CD14-positive monocyte (primary cell): ENCODE data around the gene CFAP70. TPM values are rescaled to one million over a fixed set of nuclear protein-coding genes. Genes with fewer than 3 reads are reported as not detected.
A peak's percentile ranks its signal among the peaks of the same experiment; 100 is the strongest.

Experiments used
- DNase-seq, 3 donors: peaks; one replicate each; pipeline ENCODE4 v3.0.0-alpha.2; 2011 to 2022
- H2AFZ ChIP-seq: 2 replicates; pipeline ENCODE4 v1.6.0; 2012; ENCODE audit warnings: mild to moderate bottlenecking, low read depth, low read length, inconsistent platforms; ENCODE audit not compliant: insufficient read depth, poor library complexity, severe bottlenecking
- H3K27ac ChIP-seq, 2 donors: 1 replicate in 1 of 2; 2 replicates in 1 of 2; pipeline ENCODE4 v1.5.1; 2012 to 2013; ENCODE audit warnings: low read length in 2 of 2, control low read depth in 1 of 2, inconsistent platforms in 1 of 2, low read depth in 1 of 2, mild to moderate bottlenecking in 1 of 2
- H3K27me3 ChIP-seq, 2 donors: one replicate each; pipeline versions ENCODE4 v1.6.0 to v1.6.1; 2011 to 2013; ENCODE audit warnings: low read length in 2 of 2; ENCODE audit not compliant: control insufficient read depth in 2 of 2, insufficient read depth in 2 of 2
- H3K36me3 ChIP-seq, 2 donors: replicated peaks in 1 of 2; 1 replicate in 1 of 2; 2 replicates in 1 of 2; pipeline versions ENCODE4 v1.5.1 to v1.6.1; 2012 to 2013; ENCODE audit warnings: low read length in 2 of 2, control low read depth in 1 of 2, inconsistent platforms in 1 of 2, mild to moderate bottlenecking in 1 of 2; ENCODE audit not compliant: insufficient read depth in 2 of 2, control insufficient read depth in 1 of 2
- H3K4me1 ChIP-seq, 2 donors: 1 replicate in 1 of 2; 2 replicates in 1 of 2; pipeline versions ENCODE4 v1.5.1 to v1.6.1; 2012 to 2013; ENCODE audit warnings: low read length in 2 of 2, control low read depth in 1 of 2, inconsistent platforms in 1 of 2, mild to moderate bottlenecking in 1 of 2, moderate library complexity in 1 of 2; ENCODE audit not compliant: insufficient read depth in 2 of 2, control insufficient read depth in 1 of 2
- H3K4me2 ChIP-seq: replicated peaks from 2 replicates; pipeline ENCODE3; 2012; ENCODE audit warnings: low read length, moderate library complexity, mild to moderate bottlenecking; ENCODE audit not compliant: poor library complexity, severe bottlenecking; ENCODE audit errors: extremely low read depth
- H3K4me3 ChIP-seq, 3 experiments: fragments of 200-600 bp in 1 of 3; sonication (generic) in 1 of 3; replicated peaks in 1 of 3; 1 replicate in 2 of 3; 2 replicates in 1 of 3; pipeline ENCODE4 v1.5.1; 2011 to 2013; ENCODE audit warnings: low read length in 3 of 3, mild to moderate bottlenecking in 3 of 3, control low read depth in 2 of 3, low read depth in 2 of 3, inconsistent platforms in 1 of 3, moderate library complexity in 1 of 3
- H3K79me2 ChIP-seq: 2 replicates; pipeline ENCODE4 v1.6.0; 2012; ENCODE audit warnings: mild to moderate bottlenecking, control low read depth, inconsistent platforms, low read length, moderate library complexity; ENCODE audit not compliant: insufficient read depth
- H3K9ac ChIP-seq: 2 replicates; pipeline ENCODE4 v1.6.0; 2017; ENCODE audit warnings: low read length, mild to moderate bottlenecking; ENCODE audit not compliant: insufficient read depth, poor library complexity, severe bottlenecking
- H3K9me3 ChIP-seq, 2 donors: replicated peaks in 1 of 2; 1 replicate in 1 of 2; 2 replicates in 1 of 2; pipeline versions ENCODE4 v1.5.1 to v1.6.1; 2012 to 2013; ENCODE audit warnings: low read length in 2 of 2, control low read depth in 1 of 2; ENCODE audit not compliant: control insufficient read depth in 1 of 2, insufficient read depth in 1 of 2
- H4K20me1 ChIP-seq: 2 replicates; pipeline ENCODE4 v1.6.0; 2012; ENCODE audit warnings: mild to moderate bottlenecking, low read length, control low read depth, moderate library complexity; ENCODE audit not compliant: insufficient read depth
- H3K27ac Mint-ChIP-seq, 7 donors: one replicate each; pipeline ENCODE4 v1.8.0; 2020; ENCODE audit warnings: mild to moderate bottlenecking in 7 of 7, mixed read lengths in 7 of 7, moderate library complexity in 6 of 7, inconsistent platforms in 2 of 7
- H3K27me3 Mint-ChIP-seq, 3 donors: one replicate each; pipeline ENCODE4 v1.8.0; 2021 to 2022; ENCODE audit warnings: low read depth in 3 of 3, mild to moderate bottlenecking in 3 of 3, mixed read lengths in 3 of 3, moderate library complexity in 3 of 3, inconsistent platforms in 1 of 3
- H3K36me3 Mint-ChIP-seq, 2 donors: one replicate each; pipeline ENCODE4 v1.8.0; 2020; ENCODE audit warnings: mixed read lengths in 2 of 2, inconsistent platforms in 1 of 2, mild to moderate bottlenecking in 1 of 2
- H3K4me1 Mint-ChIP-seq: one replicate; pipeline ENCODE4 v1.8.0; 2020; ENCODE audit warnings: mild to moderate bottlenecking, mixed read lengths
- H3K4me3 Mint-ChIP-seq, 2 donors: one replicate each; pipeline ENCODE4 v1.8.0; 2020; ENCODE audit warnings: mild to moderate bottlenecking in 2 of 2, mixed read lengths in 2 of 2, moderate library complexity in 1 of 2
- H3K9me3 Mint-ChIP-seq, 7 donors: one replicate each; pipeline ENCODE4 v1.8.0; 2020 to 2022; ENCODE audit warnings: mixed read lengths in 7 of 7, mild to moderate bottlenecking in 6 of 7, moderate library complexity in 6 of 7, inconsistent platforms in 2 of 7
- WGBS: methylation state at CpG from one replicate; pipeline ENCODE4 v1.1.5; 2013; ENCODE audit warnings: missing lambda C conversion rate; ENCODE audit not compliant: insufficient coverage; 5-methylcytosine and 5-hydroxymethylcytosine counted together
- intact Hi-C, 2 donors: fragments of 100-400 bp; cut with micrococcal nuclease; formaldehyde crosslinking; loops; one replicate each; pipeline versions ENCODE4 v1.15.0 to v1.15.1; 2023
- polyA plus RNA-seq, 3 donors: library from polyadenylated mRNA; depleted of rRNA in 1 of 3; unstranded in 2 of 3; stranded (reverse) in 1 of 3; fragments of 300-500 nt in 2 of 3; fragments of >200 nt in 1 of 3; fragmentation: Illumina TruSeq in 2 of 3; gene quantifications; 1 replicate in 2 of 3; 2 replicates in 1 of 3; pipeline ENCODE4 v1.2.3, GENCODE V29; 2012 to 2021
- TF ChIP-seq, protein P1 (sequence below): fragments of 200-600 bp; IDR thresholded peaks from one replicate; pipeline ENCODE4 v1.8.0; 2022; ENCODE audit warnings: antibody characterized with exemption, mild to moderate bottlenecking

The CFAP70 gene
- polyA plus RNA-seq, 3 donors = 0.13 to 1.1 TPM; not detected in 1

DNA sequence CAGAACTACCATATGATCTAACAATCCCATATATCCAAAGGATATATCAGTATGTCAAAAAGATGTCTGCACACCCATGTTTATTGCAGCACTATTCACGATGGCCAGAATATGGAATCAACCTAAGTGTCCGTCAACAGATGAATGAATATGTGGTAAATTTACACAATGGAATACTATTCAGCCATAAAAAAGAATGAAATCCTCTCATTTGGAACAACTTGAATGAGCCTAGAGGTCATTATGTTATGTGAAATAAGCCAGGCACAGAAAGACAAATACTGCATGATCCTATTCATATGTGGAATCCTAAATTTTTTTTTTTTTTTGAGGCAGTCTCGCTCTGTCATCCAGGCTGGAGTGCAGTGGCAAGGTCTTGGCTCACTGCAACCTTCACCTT, 6.3 kb upstream of the CFAP70 start:
- Mint-ChIP-seq H3K4me3 (no peak overlapping the region), H3K4me1 (peaks cover 9% of the 10 kb centered on the region), H3K27ac (no peak overlapping the region), H3K36me3 (peaks cover 39 to 53% of the 10 kb centered on the region in 2 donors), H3K27me3 (peaks cover 0 to 1% (median 0%) of the 10 kb centered on the region in 3 donors), H3K9me3 (peaks cover 0 to 2% (median 0%) of the 10 kb centered on the region in 7 donors)
- no peak overlapping the region for H3K4me2 ChIP-seq
- 100% methylated on average over 1 of the region's 3 CpGs for WGBS
- no peaks in the 10 kb centered on the region for H3K9me3 ChIP-seq
- peaks cover 19 to 58% of the 10 kb centered on the region in 2 donors for H3K36me3 ChIP-seq
- no peak overlapping the region for H3K27ac ChIP-seq
- peaks cover 0 to 8% of the 10 kb centered on the region in 2 donors for H3K4me1 ChIP-seq
- H2AFZ ChIP-seq = no peak overlapping the region
- intact Hi-C loops = no loop called here
- no peaks in the 10 kb centered on the region for H3K27me3 ChIP-seq
- TF ChIP-seq, protein P1, sequence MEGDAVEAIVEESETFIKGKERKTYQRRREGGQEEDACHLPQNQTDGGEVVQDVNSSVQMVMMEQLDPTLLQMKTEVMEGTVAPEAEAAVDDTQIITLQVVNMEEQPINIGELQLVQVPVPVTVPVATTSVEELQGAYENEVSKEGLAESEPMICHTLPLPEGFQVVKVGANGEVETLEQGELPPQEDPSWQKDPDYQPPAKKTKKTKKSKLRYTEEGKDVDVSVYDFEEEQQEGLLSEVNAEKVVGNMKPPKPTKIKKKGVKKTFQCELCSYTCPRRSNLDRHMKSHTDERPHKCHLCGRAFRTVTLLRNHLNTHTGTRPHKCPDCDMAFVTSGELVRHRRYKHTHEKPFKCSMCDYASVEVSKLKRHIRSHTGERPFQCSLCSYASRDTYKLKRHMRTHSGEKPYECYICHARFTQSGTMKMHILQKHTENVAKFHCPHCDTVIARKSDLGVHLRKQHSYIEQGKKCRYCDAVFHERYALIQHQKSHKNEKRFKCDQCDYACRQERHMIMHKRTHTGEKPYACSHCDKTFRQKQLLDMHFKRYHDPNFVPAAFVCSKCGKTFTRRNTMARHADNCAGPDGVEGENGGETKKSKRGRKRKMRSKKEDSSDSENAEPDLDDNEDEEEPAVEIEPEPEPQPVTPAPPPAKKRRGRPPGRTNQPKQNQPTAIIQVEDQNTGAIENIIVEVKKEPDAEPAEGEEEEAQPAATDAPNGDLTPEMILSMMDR = no peak
- H3K79me2 ChIP-seq = no peaks in the 10 kb centered on the region
- H3K4me3 ChIP-seq = no peak overlapping the region
- no peak for DNase-seq
- H3K9ac ChIP-seq = no peak overlapping the region
- H4K20me1 ChIP-seq = no peaks in the 10 kb centered on the region

DNA sequence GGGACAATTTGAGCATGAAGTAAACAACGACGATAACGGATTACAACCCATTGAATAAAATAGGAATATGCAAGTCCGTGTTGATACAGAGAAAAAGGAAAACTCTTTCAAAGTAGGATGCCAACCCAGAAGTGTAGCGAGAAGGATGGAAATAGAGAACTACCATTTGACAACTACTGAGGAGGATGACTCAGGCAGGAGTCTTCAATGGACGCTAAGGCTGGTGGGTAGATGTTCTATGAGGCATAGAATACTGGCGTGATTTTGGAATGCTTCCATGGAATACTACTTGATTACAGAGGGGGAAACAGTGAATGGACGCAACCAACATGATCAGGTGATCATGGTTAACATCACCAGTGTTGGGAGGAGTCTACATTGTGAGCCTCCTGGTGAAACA, 828 bp upstream of the CFAP70 start:
- Histone ChIP-seq H3K27ac (no peak overlapping the region), H3K4me1 (peaks cover 11 to 23% of the 10 kb centered on the region in 2 donors), H3K27me3 (peaks cover 2 to 5% of the 10 kb centered on the region in 2 donors), H3K36me3 (peaks cover 0 to 4% of the 10 kb centered on the region in 2 donors), H3K4me2 (no peak overlapping the region), H4K20me1 (no peaks in the 10 kb centered on the region), H2AFZ (peak overlapping the region; percentile 96), H3K79me2 (no peaks in the 10 kb centered on the region), H3K4me3 (peak overlapping the region in 1 of 3 experiments; percentile 77), H3K9ac (no peak overlapping the region), H3K9me3 (no peaks in the 10 kb centered on the region)
- intact Hi-C loops = loop anchor here in 1 of 2 donors (10.0 kb wide), 1 partner anchor 115 kb away; the partner anchor contains the start of gene DNAJC9
- no peak overlapping the region for H3K4me3 Mint-ChIP-seq
- H3K4me1 Mint-ChIP-seq = peaks cover 27% of the 10 kb centered on the region
- 100% methylated on average over 3 of the region's 8 CpGs for WGBS
- peak in 2 of 3 donors; percentile 8 to 18 for DNase-seq
- H3K27ac Mint-ChIP-seq = no peak overlapping the region
- no peaks in the 10 kb centered on the region for H3K9me3 Mint-ChIP-seq
- H3K27me3 Mint-ChIP-seq = peaks cover 10 to 19% (median 15%) of the 10 kb centered on the region in 3 donors
- H3K36me3 Mint-ChIP-seq = peaks cover 3% of the 10 kb centered on the region in 2 donors
- TF ChIP-seq, protein P1 = no peak
